ENCODE measurements around the gene TTC13. TPM values are rescaled to one million over a fixed set of nuclear protein-coding genes. Genes with fewer than 3 reads are reported as not detected.

Gene TTC13
- total and polyA plus RNA-seq, 4 experiments from 2014 or later: 11.7 to 54.5 (median 28.6) TPM

Other genes starting within 250 kb of the TTC13 start
- gene CAPN9, start 231.5 kb downstream of the TTC13 start, total RNA-seq: not detected
- under 1 TPM in 1 of 2 donors, not detected in 1; 0.24 TPM for gene CAPN9, start 231.5 kb downstream of the TTC13 start, polyA plus RNA-seq
- gene C1orf198, start 110.3 kb downstream of the TTC13 start, total RNA-seq: 1 to 10 TPM; 4.2 to 4.4 TPM
- 1 to 10 TPM; 4.8 to 5.0 TPM for gene C1orf198, start 110.3 kb downstream of the TTC13 start, polyA plus RNA-seq
- 10 to 100 TPM; 13.8 to 14.2 TPM for gene ARV1, start 233 bp upstream of the TTC13 start, total RNA-seq
- 10 to 100 TPM; 24.4 to 37.4 TPM for gene ARV1, start 233 bp upstream of the TTC13 start, polyA plus RNA-seq
- gene FAM89A, start 61.4 kb upstream of the TTC13 start, total RNA-seq: 1 to 10 TPM; 6.5 to 8.7 TPM
- gene FAM89A, start 61.4 kb upstream of the TTC13 start, polyA plus RNA-seq: 1 to 10 TPM; 7.7 to 8.5 TPM
- not detected for gene TRIM67, start 183.2 kb upstream of the TTC13 start, total RNA-seq
- not detected for gene TRIM67, start 183.2 kb upstream of the TTC13 start, polyA plus RNA-seq

Data from CD4-positive, alpha-beta memory T cell (primary cell).